Left ventricle myocardium inferior (tissue), 1 donor: Measurements from ENCODE around the gene MTLN. TPM values are rescaled to one million over a fixed set of nuclear protein-coding genes. Genes with fewer than 3 reads are reported as not detected.

Source experiments
- DNase-seq: peaks from one replicate; pipeline ENCODE4 v3.0.0-alpha.2; 2020
- H3K27ac ChIP-seq: fragments of 200-600 bp; replicated peaks from 2 replicates; pipeline ENCODE4 v1.8.0; 2021
- H3K27me3 ChIP-seq: fragments of 200-600 bp; 2 replicates; pipeline ENCODE4 v1.8.0; 2021; ENCODE audit warnings: low read depth
- H3K36me3 ChIP-seq: fragments of 200-600 bp; 2 replicates; pipeline ENCODE4 v1.8.0; 2021
- H3K4me1 ChIP-seq: fragments of 200-600 bp; 2 replicates; pipeline ENCODE4 v1.8.0; 2021
- H3K4me3 ChIP-seq: fragments of 200-600 bp; 2 replicates; pipeline ENCODE4 v1.8.0; 2021; ENCODE audit warnings: mild to moderate bottlenecking, moderate library complexity
- H3K9me3 ChIP-seq: fragments of 200-600 bp; replicated peaks from 2 replicates; pipeline ENCODE4 v1.8.0; 2021
- intact Hi-C: fragments of 100-400 bp; cut with micrococcal nuclease; formaldehyde crosslinking; loops from one replicate; pipeline ENCODE4 v1.11.0; 2022
- total RNA-seq: library from RNA; stranded (reverse); fragmentation: NEBNext Ultra II Directional; extraction: Animal tissue kit (Norgen Biotek cat#: 25700); gene quantifications from one replicate; pipeline ENCODE4 v1.2.1, GENCODE V29; 2021
- TF ChIP-seq, protein P1 (sequence below): fragments of 200-600 bp; IDR thresholded peaks from 2 replicates; pipeline ENCODE4 v1.8.0; 2021; ENCODE audit warnings: antibody characterized with exemption, mild to moderate bottlenecking, borderline replicate concordance
- donor health status: DM: no; HTN: yes; CAD: no; lungs with severe emphysema.

MTLN gene
- total RNA-seq, 1 donor from 2014 or later: 204 TPM

DNA sequence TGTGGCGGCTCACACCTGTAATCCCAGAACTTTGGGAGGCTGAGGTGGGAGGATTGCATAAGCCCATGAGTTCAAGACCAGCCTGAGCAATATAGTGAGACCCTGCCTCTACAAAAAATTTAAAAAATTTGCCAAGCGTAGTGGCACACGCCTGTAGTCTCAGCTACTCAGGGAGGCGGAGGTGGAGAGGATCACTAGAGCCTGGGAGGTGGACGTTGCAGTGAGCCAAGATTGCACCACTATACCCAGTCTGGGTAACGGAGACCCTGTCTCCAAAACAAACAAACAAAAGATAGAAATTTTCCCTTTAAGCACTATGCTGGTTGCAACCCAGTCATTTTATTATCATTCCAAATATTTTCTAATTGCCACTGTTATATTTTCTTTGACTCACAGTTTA lies 39.8 kb downstream of the MTLN start:
- Histone ChIP-seq H3K27me3 (no peaks in the 10 kb centered on the region), H3K9me3 (no peaks in the 10 kb centered on the region), H3K36me3 (no peaks in the 10 kb centered on the region), H3K27ac (no peak overlapping the region), H3K4me3 (no peak overlapping the region), H3K4me1 (peaks cover 13% of the 10 kb centered on the region)
- intact Hi-C loops: no loop called here
- no peak for DNase-seq
- TF ChIP-seq, protein P1, sequence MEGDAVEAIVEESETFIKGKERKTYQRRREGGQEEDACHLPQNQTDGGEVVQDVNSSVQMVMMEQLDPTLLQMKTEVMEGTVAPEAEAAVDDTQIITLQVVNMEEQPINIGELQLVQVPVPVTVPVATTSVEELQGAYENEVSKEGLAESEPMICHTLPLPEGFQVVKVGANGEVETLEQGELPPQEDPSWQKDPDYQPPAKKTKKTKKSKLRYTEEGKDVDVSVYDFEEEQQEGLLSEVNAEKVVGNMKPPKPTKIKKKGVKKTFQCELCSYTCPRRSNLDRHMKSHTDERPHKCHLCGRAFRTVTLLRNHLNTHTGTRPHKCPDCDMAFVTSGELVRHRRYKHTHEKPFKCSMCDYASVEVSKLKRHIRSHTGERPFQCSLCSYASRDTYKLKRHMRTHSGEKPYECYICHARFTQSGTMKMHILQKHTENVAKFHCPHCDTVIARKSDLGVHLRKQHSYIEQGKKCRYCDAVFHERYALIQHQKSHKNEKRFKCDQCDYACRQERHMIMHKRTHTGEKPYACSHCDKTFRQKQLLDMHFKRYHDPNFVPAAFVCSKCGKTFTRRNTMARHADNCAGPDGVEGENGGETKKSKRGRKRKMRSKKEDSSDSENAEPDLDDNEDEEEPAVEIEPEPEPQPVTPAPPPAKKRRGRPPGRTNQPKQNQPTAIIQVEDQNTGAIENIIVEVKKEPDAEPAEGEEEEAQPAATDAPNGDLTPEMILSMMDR: no peak

GRCh38 chr2:110170102-110170501 lies 42.2 kb downstream of the MTLN start:
- TF ChIP-seq, protein P1: no peak
- no peaks in the 10 kb centered on the region for H3K27me3 ChIP-seq
- intact Hi-C loops: no loop called here
- H3K9me3 ChIP-seq: no peaks in the 10 kb centered on the region
- no peak overlapping the region for H3K4me3 ChIP-seq
- no peaks in the 10 kb centered on the region for H3K36me3 ChIP-seq
- peak overlapping the region; percentile 33 for H3K27ac ChIP-seq
- H3K4me1 ChIP-seq: peaks cover 13% of the 10 kb centered on the region
- no peak for DNase-seq

- no peak for DNase-seq
- no peaks in the 10 kb centered on the region for H3K9me3 ChIP-seq
- H3K4me1 ChIP-seq: peaks cover 13% of the 10 kb centered on the region
- intact Hi-C loops: no loop called here
- no peaks in the 10 kb centered on the region for H3K27me3 ChIP-seq
- peaks cover 3% of the 10 kb centered on the region for H3K36me3 ChIP-seq
- TF ChIP-seq, protein P1: no peak
- H3K27ac ChIP-seq: no peak overlapping the region
- no peak overlapping the region for H3K4me3 ChIP-seq
Measured at GRCh38 chr2:110167326-110168000, 44.9 kb downstream of the MTLN start.

DNA sequence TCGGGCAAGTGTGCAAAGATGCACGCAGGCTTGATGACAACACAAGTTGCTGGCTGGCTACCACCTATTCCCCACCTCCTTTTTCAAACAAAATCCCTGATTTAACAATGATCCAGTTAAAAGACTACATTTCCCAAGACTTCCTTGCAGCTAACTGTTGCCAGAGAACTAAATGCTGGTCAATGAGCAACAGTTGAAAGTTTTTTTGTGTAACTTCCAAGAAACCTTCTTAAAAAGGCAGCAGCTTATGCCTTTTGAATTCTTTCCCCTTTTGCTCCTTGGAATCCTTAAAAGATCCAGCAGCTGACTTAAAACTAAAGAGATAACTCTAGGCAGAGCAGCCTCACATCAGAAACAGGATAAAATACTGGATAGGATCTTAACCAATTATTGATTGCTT lies 46.1 kb downstream of the MTLN start:
- no peaks in the 10 kb centered on the region for H3K9me3 ChIP-seq
- no peak overlapping the region for H3K27ac ChIP-seq
- TF ChIP-seq, protein P1: no peak
- intact Hi-C loops: no loop called here
- peaks cover 3% of the 10 kb centered on the region for H3K36me3 ChIP-seq
- H3K4me1 ChIP-seq: peaks cover 13% of the 10 kb centered on the region
- no peak for DNase-seq
- no peak overlapping the region for H3K4me3 ChIP-seq
- no peaks in the 10 kb centered on the region for H3K27me3 ChIP-seq

Other genes starting within 250 kb of the MTLN start
- gene MALL, start 96.7 kb downstream of the MTLN start, total RNA-seq: 11.8 TPM
- 5.4 TPM for gene NPHP1, start 7.5 kb downstream of the MTLN start, total RNA-seq